Ovary (tissue), 3 donors: Measurements from ENCODE around the gene GRID1.

ENCODE experiments used
- CTCF ChIP-seq, 3 donors: fragments of 450-650 bp in 2 of 3; fragments of 200-600 bp in 1 of 3; IDR thresholded peaks; one replicate each; pipeline versions ENCODE4 v1.5.1 to v1.8.0; 2016 to 2022; ENCODE audit warnings: antibody characterized with exemption in 3 of 3, mild to moderate bottlenecking in 1 of 3
- EP300 ChIP-seq: sonication (generic); formaldehyde crosslinking; IDR thresholded peaks from one replicate; pipeline ENCODE4 v1.6.1; 2017; ENCODE audit warnings: antibody characterized with exemption
- POLR2A ChIP-seq: fragments of 450-650 bp; IDR thresholded peaks from one replicate; pipeline ENCODE4 v1.6.1; 2017; ENCODE audit warnings: antibody characterized with exemption, mild to moderate bottlenecking, moderate library complexity
- donor health status: DM: no; HTN: no; CAD: no.

GRCh38 chr10:86007171-86007570, 359.4 kb downstream of the GRID1 start:
- TF ChIP-seq POLR2A (no peak), CTCF (IDR thresholded peaks at IDR 0.05) (no peak), EP300 (no peak)
